Stomach (tissue), 9 donors: Measurements from ENCODE around the gene MCF2L. TPM values are rescaled to one million over a fixed set of nuclear protein-coding genes. Genes with fewer than 3 reads are reported as not detected.

Source experiments
- DNase-seq, 2 donors: peaks; one replicate each; pipeline versions ENCODE4 v3.0.0 to v3.0.0-alpha.2; 2013 to 2019
- H3K27ac ChIP-seq, 5 donors: fragments of 200-600 bp in 4 of 5; sonication (generic) in 4 of 5; one replicate each; pipeline ENCODE4 v1.5.1; 2013 to 2019; ENCODE audit warnings: mild to moderate bottlenecking in 1 of 5, moderate library complexity in 1 of 5
- H3K27me3 ChIP-seq, 3 donors: fragments of 200-600 bp; sonication (generic); one replicate each; pipeline ENCODE4 v1.5.1; 2017 to 2019; ENCODE audit warnings: mixed run types in 1 of 3
- H3K36me3 ChIP-seq, 4 donors: fragments of 200-600 bp; sonication (generic); 1 replicate in 3 of 4; 2 replicates in 1 of 4; pipeline ENCODE4 v1.5.1; 2016 to 2019
- H3K4me1 ChIP-seq, 4 donors: fragments of 200-600 bp; sonication (generic); one replicate each; pipeline ENCODE4 v1.5.1; 2016 to 2019
- H3K4me3 ChIP-seq, 4 donors: fragments of 200-600 bp; sonication (generic) in 3 of 4; one replicate each; pipeline ENCODE4 v1.5.1; 2016 to 2019; ENCODE audit warnings: mild to moderate bottlenecking in 1 of 4
- H3K9me3 ChIP-seq, 4 donors: fragments of 200-600 bp; sonication (generic); one replicate each; pipeline ENCODE4 v1.5.1; 2016 to 2019
- EP300 ChIP-seq: sonication (generic); formaldehyde crosslinking; IDR thresholded peaks from one replicate; pipeline ENCODE4 v1.6.1; 2017; ENCODE audit warnings: antibody characterized with exemption
- POLR2A ChIP-seq, 4 donors: fragments of 450-650 bp; IDR thresholded peaks; one replicate each; pipeline ENCODE4 v1.6.1; 2016; ENCODE audit warnings: antibody characterized with exemption in 4 of 4, control low read depth in 2 of 4, mild to moderate bottlenecking in 1 of 4, moderate library complexity in 1 of 4
- POLR2AphosphoS5 ChIP-seq, 3 donors: sonication (generic); formaldehyde crosslinking; IDR thresholded peaks; one replicate each; pipeline ENCODE4 v1.6.1; 2016; ENCODE audit warnings: antibody characterized with exemption in 3 of 3
- WGBS, 5 donors: extraction: QIAGEN DNeasy Blood & Tissue Kit in 3 of 5; methylation state at CpG; one replicate each; pipeline versions ENCODE4 v1.1.5 to v1.1.7; 2013 to 2018; 5-methylcytosine and 5-hydroxymethylcytosine counted together
- intact Hi-C: fragments of 100-400 bp; cut with DNase I; formaldehyde crosslinking; loops from one replicate; pipeline ENCODE4 v1.15.1; 2023; ENCODE audit warnings: low total_unique reads
- polyA plus RNA-seq, 3 donors: library from polyadenylated mRNA; stranded (reverse); fragments of 200-250 nt; gene quantifications; one replicate each; pipeline ENCODE4 v1.2.3, GENCODE V29; 2013
- total RNA-seq, 5 donors: library from RNA; depleted of rRNA; stranded (reverse); fragments of >200 nt; gene quantifications; one replicate each; pipeline versions ENCODE4 v1.1.0 to v1.2.3, GENCODE V29; 2014 to 2016
- TF ChIP-seq, protein P1 (sequence below), 7 experiments: fragments of 450-650 bp in 4 of 7; fragments of 200-600 bp in 3 of 7; sonication (generic) in 3 of 7; IDR thresholded peaks; one replicate each; pipeline ENCODE4 v1.5.1; 2016 to 2019; ENCODE audit warnings: antibody characterized with exemption in 7 of 7, control low read depth in 2 of 7, mild to moderate bottlenecking in 1 of 7
- donor health status: healthy with polysubstance abuse.
- donor health status: Bipolar disorder and iron deficiency.
- donor health status: healthy.

Gene MCF2L
- total and polyA plus RNA-seq, 8 donors: 10.8 to 363 (median 39.4) TPM

DNA sequence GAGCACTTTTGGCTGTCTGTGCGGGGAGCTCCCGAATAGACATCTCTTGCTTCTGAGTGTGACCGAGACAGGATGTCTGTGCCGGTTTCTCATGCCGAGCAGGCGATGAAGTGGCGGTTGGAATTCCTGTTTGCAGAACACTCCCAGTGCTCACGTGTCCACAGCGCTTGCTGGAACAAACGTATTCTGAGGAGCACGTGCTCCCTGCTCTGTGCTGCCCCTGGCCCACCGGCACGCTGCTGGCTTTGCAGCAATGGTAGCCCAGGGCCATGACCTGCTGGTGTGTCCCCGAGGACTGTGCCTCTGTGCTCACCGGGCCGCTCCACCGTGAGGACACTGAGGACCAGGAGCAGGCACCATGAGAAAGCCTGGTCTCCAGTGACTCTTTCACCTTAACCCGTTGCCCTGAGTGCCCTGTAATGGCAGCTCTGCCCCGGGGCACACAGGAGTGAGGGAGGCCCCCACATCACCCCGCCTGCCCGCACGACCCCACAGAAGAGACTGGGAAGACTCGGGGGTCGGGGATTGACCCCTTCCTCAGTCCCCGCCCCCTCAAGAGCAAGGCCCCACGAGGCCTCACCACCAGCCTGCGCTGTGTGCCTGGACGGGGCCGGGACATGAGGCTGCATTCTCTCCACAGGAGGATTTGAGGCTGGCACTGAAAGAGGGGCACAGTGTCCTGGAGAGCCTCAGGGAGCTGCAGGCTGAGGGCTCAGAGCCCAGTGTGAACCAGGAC is 96.6 kb downstream of the MCF2L start:
- Histone ChIP-seq H3K36me3 (peaks cover 0 to 60% (median 53%) of the 10 kb centered on the region in 4 donors), H3K4me1 (no peaks in the 10 kb centered on the region), H3K4me3 (no peak overlapping the region), H3K27me3 (no peaks in the 10 kb centered on the region), H3K27ac (no peak overlapping the region), H3K9me3 (no peaks in the 10 kb centered on the region)
- no peak for DNase-seq
- intact Hi-C loops: no loop called here
- TF ChIP-seq, protein P1, sequence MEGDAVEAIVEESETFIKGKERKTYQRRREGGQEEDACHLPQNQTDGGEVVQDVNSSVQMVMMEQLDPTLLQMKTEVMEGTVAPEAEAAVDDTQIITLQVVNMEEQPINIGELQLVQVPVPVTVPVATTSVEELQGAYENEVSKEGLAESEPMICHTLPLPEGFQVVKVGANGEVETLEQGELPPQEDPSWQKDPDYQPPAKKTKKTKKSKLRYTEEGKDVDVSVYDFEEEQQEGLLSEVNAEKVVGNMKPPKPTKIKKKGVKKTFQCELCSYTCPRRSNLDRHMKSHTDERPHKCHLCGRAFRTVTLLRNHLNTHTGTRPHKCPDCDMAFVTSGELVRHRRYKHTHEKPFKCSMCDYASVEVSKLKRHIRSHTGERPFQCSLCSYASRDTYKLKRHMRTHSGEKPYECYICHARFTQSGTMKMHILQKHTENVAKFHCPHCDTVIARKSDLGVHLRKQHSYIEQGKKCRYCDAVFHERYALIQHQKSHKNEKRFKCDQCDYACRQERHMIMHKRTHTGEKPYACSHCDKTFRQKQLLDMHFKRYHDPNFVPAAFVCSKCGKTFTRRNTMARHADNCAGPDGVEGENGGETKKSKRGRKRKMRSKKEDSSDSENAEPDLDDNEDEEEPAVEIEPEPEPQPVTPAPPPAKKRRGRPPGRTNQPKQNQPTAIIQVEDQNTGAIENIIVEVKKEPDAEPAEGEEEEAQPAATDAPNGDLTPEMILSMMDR (IDR thresholded peaks at IDR 0.05): no peak
- TF ChIP-seq POLR2AphosphoS5 (IDR thresholded peaks at IDR 0.05) (no peak), EP300 (no peak), POLR2A (IDR thresholded peaks at IDR 0.05) (no peak)
- 84 to 90% (median 89%) methylated on average over 13 to 29 of the region's 29 CpGs for WGBS, 5 donors

- Histone ChIP-seq H3K9me3 (no peaks in the 10 kb centered on the region), H3K27me3 (no peaks in the 10 kb centered on the region), H3K4me3 (no peak overlapping the region), H3K36me3 (peaks cover 0 to 60% (median 53%) of the 10 kb centered on the region in 4 donors), H3K27ac (no peak overlapping the region), H3K4me1 (no peaks in the 10 kb centered on the region)
- no peak for DNase-seq
- intact Hi-C loops: no loop called here
- WGBS, 5 donors: 76 to 94% (median 92%) methylated on average over 6 to 10 of the region's 10 CpGs
- no peak for TF ChIP-seq POLR2AphosphoS5 (IDR thresholded peaks at IDR 0.05)
- no peak for TF ChIP-seq EP300
These were observed 97.1 kb downstream of the MCF2L start for GRCh38 chr13:113066142-113066455.

GRCh38 chr13:113066746-113067145 is 97.7 kb downstream of the MCF2L start:
- Histone ChIP-seq H3K27ac (no peak overlapping the region), H3K36me3 (peaks cover 0 to 59% (median 53%) of the 10 kb centered on the region in 4 donors), H3K4me3 (no peak overlapping the region), H3K9me3 (no peaks in the 10 kb centered on the region), H3K4me1 (no peaks in the 10 kb centered on the region), H3K27me3 (no peaks in the 10 kb centered on the region)
- intact Hi-C loops: no loop called here
- DNase-seq: no peak
- no peak for TF ChIP-seq EP300
- no peak for TF ChIP-seq POLR2AphosphoS5 (IDR thresholded peaks at IDR 0.05)
- no peak for TF ChIP-seq POLR2A (IDR thresholded peaks at IDR 0.05)
- WGBS, 5 donors: 94 to 100% (median 96%) methylated on average over 3 to 19 of the region's 19 CpGs

GRCh38 chr13:113069861-113070805 is 101.1 kb downstream of the MCF2L start:
- WGBS, 5 donors: 84 to 90% (median 89%) methylated on average over 26 to 41 of the region's 41 CpGs
- no peak for DNase-seq

GRCh38 chr13:113070855-113071254 is 101.8 kb downstream of the MCF2L start:
- no peak for DNase-seq
- H3K27ac ChIP-seq: no peak overlapping the region
- 78 to 86% (median 83%) methylated on average over 8 of the region's 8 CpGs for WGBS, 5 donors
- no peak overlapping the region for H3K4me3 ChIP-seq
- no peaks in the 10 kb centered on the region for H3K9me3 ChIP-seq
- no peaks in the 10 kb centered on the region for H3K4me1 ChIP-seq
- no peaks in the 10 kb centered on the region for H3K27me3 ChIP-seq
- intact Hi-C loops: no loop called here
- no peak for TF ChIP-seq POLR2AphosphoS5 (IDR thresholded peaks at IDR 0.05)
- no peak for TF ChIP-seq POLR2A (IDR thresholded peaks at IDR 0.05)
- no peak for TF ChIP-seq EP300
- TF ChIP-seq, protein P1 (IDR thresholded peaks at IDR 0.05): no peak
- peaks cover 3 to 57% (median 55%) of the 10 kb centered on the region in 4 donors for H3K36me3 ChIP-seq

More at GRCh38 chr13:113069861-113070805, 101.1 kb downstream of the MCF2L start:
- Histone ChIP-seq H3K36me3 (peaks cover 3 to 57% (median 54%) of the 10 kb centered on the region in 4 donors), H3K9me3 (no peaks in the 10 kb centered on the region), H3K4me3 (no peak overlapping the region), H3K27me3 (no peaks in the 10 kb centered on the region), H3K27ac (no peak overlapping the region), H3K4me1 (no peaks in the 10 kb centered on the region)
- TF ChIP-seq POLR2AphosphoS5 (IDR thresholded peaks at IDR 0.05) (no peak), POLR2A (IDR thresholded peaks at IDR 0.05) (no peak), EP300 (no peak)
- TF ChIP-seq, protein P1 (IDR thresholded peaks at IDR 0.05): no peak
- intact Hi-C loops: no loop called here
